GM12865 (cell line): ENCODE data around the gene IP6K1.

Source experiments
- DNase-seq: peaks from one replicate; pipeline ENCODE4 v3.0.0; 2010; ENCODE audit warnings: low read depth
- H3K4me3 ChIP-seq: 2 replicates; pipeline ENCODE4 v1.5.1; 2011; ENCODE audit warnings: mild to moderate bottlenecking, low read depth, low read length, control low read depth
- CTCF ChIP-seq: IDR thresholded peaks from 2 replicates; pipeline ENCODE4 v1.5.1; 2011; ENCODE audit warnings: low read length, control low read depth, low read depth, inconsistent platforms; ENCODE audit not compliant: insufficient read depth; ENCODE audit errors: missing control alignments

IP6K1 gene

GRCh38 chr3:49711489-49711888 is 74.9 kb downstream of the IP6K1 start:
- H3K4me3 ChIP-seq, result no peak overlapping the region
- DNase-seq, result no peak
- TF ChIP-seq CTCF, result no peak

GRCh38 chr3:49709852-49710251 is 76.5 kb downstream of the IP6K1 start:
- no peak overlapping the region for H3K4me3 ChIP-seq
- TF ChIP-seq CTCF, result no peak
- no peak for DNase-seq

GRCh38 chr3:49707113-49707480 is 79.2 kb downstream of the IP6K1 start:
- TF ChIP-seq CTCF, result no peak
- DNase-seq, result no peak
- H3K4me3 ChIP-seq, result no peak overlapping the region

GRCh38 chr3:49706456-49707112 is 79.8 kb downstream of the IP6K1 start:
- DNase-seq, result no peak
- TF ChIP-seq CTCF, result no peak
- H3K4me3 ChIP-seq, result no peak overlapping the region

GRCh38 chr3:49705390-49705960 is 80.9 kb downstream of the IP6K1 start:
- TF ChIP-seq CTCF, result no peak
- DNase-seq, result no peak
- H3K4me3 ChIP-seq, result no peak overlapping the region

- H3K4me3 ChIP-seq, result no peak overlapping the region
- DNase-seq, result no peak
- TF ChIP-seq CTCF, result no peak
These were observed 81.7 kb downstream of the IP6K1 start for GRCh38 chr3:49704629-49705028.

GRCh38 chr3:49703956-49704355 is 82.4 kb downstream of the IP6K1 start:
- TF ChIP-seq CTCF, result no peak
- DNase-seq, result no peak
- H3K4me3 ChIP-seq, result no peak overlapping the region
